ENCODE measurements around the gene ATP6V1A. TPM values are rescaled to one million over a fixed set of nuclear protein-coding genes. Genes with fewer than 3 reads are reported as not detected.
A peak's percentile ranks its signal among the peaks of the same experiment; 100 is the strongest.

The ATP6V1A gene
- total and polyA plus RNA-seq, 2 donors (not counting 1 experiment from before 2014, with no cell fraction given), result 7.6 to 44.3 TPM

GRCh38 chr3:113844622-113845222 lies 97.9 kb downstream of the ATP6V1A start:
- H3K36me3 ChIP-seq (replicated peaks in 1 of 2; ENCODE audit: control extremely low read depth in 1 of 2, control insufficient read depth in 1 of 2, extremely low read depth in 1 of 2, insufficient read depth in 2 of 2, low read length in 1 of 2), result no peaks in the 10 kb centered on the region
- no peaks in the 10 kb centered on the region for H3K79me2 ChIP-seq (ENCODE audit: control insufficient read depth, insufficient read depth, low read length)
- H3K4me1 ChIP-seq (ENCODE audit: control insufficient read depth in 2 of 2, insufficient read depth in 2 of 2, low read length in 2 of 2), result peaks cover 0 to under 1% of the 10 kb centered on the region in 2 donors
- no peaks in the 10 kb centered on the region for H4K20me1 ChIP-seq (ENCODE audit: control insufficient read depth, insufficient read depth, low read length, poor library complexity, severe bottlenecking)
- WGBS (ENCODE audit: insufficient coverage), result no CpG with 5 or more reads among the region's 4 CpGs
- H3K4me3 ChIP-seq (ENCODE audit: control extremely low read depth in 1 of 5, extremely low read depth in 1 of 5, insufficient read depth in 1 of 5, low read depth in 2 of 5, low read length in 4 of 5), result no peak overlapping the region
- Mint-ChIP-seq H3K27ac (no peak overlapping the region), H3K4me3 (no peak overlapping the region), H3K27me3 (no peaks in the 10 kb centered on the region), H3K9me3 (ENCODE audit: insufficient read depth) (no peaks in the 10 kb centered on the region), H3K4me1 (peaks cover 12% of the 10 kb centered on the region)
- TF ChIP-seq EZH2 (IDR thresholded peaks at IDR 0.05; ENCODE audit: borderline replicate concordance, insufficient read depth, low read depth, low read length, poor library complexity, severe bottlenecking) (no peak), CTCF (IDR thresholded peaks at IDR 0.05) (peak; percentile 75)
- no peak overlapping the region for H2AFZ ChIP-seq (ENCODE audit: insufficient read depth, low read depth, low read length, poor library complexity, severe bottlenecking)
- ATAC-seq (ENCODE audit: low read depth) (peak; percentile 36), DNase-seq (peak; percentile 53)
- CTCF ChIA-PET, result interaction anchor here (0.6 to 3.8 kb wide), 32 partner anchors 10 to 350 kb away, joined by 3 to 40 read pairs (median 4); partner anchors contain the start of genes ATP6V1A, CCDC191 and QTRT2
- intact Hi-C loops (cut with micrococcal nuclease), result loop anchor here (1.0 kb wide), 2 partner anchors 69 to 199 kb away; no protein-coding TSS in a partner anchor
- H3K4me2 ChIP-seq (replicated peaks; ENCODE audit: low read depth, low read length, poor library complexity, severe bottlenecking), result no peak overlapping the region
- no peaks in the 10 kb centered on the region for H3K27me3 ChIP-seq (replicated peaks in 1 of 4; ENCODE audit: control extremely low read depth in 1 of 4, control insufficient read depth in 3 of 4, insufficient read depth in 4 of 4, low read length in 3 of 4)
- POLR2A ChIA-PET, result no interaction called here
- H3K9ac ChIP-seq (ENCODE audit: low read length), result no peak overlapping the region
- no peak overlapping the region for H3K27ac ChIP-seq (ENCODE audit: low read length in 2 of 2)
- H3K9me3 ChIP-seq (ENCODE audit: control extremely low read depth in 1 of 3, control insufficient read depth in 2 of 3, insufficient read depth in 1 of 3, low read length in 2 of 3), result no peaks in the 10 kb centered on the region

GRCh38 chr3:113847247-113847646 lies 100.4 kb downstream of the ATP6V1A start:
- no peaks in the 10 kb centered on the region for H3K4me1 ChIP-seq (ENCODE audit: control insufficient read depth in 2 of 2, insufficient read depth in 2 of 2, low read length in 2 of 2)
- CTCF ChIA-PET, result interaction anchor here (0.6 to 3.8 kb wide), 3 partner anchors 9 to 350 kb away, joined by 3 to 22 read pairs (median 3); partner anchors contain the start of gene GRAMD1C
- H3K27me3 ChIP-seq (replicated peaks in 1 of 4; ENCODE audit: control extremely low read depth in 1 of 4, control insufficient read depth in 3 of 4, insufficient read depth in 4 of 4, low read length in 3 of 4), result no peaks in the 10 kb centered on the region
- no peaks in the 10 kb centered on the region for H3K27me3 Mint-ChIP-seq
- POLR2A ChIA-PET, result no interaction called here
- no peak overlapping the region for H3K9ac ChIP-seq (ENCODE audit: low read length)
- no peak overlapping the region for H3K27ac ChIP-seq (ENCODE audit: low read length in 2 of 2)
- H3K9me3 ChIP-seq (ENCODE audit: control extremely low read depth in 1 of 3, control insufficient read depth in 2 of 3, insufficient read depth in 1 of 3, low read length in 2 of 3), result no peaks in the 10 kb centered on the region
- H4K20me1 ChIP-seq (ENCODE audit: control insufficient read depth, insufficient read depth, low read length, poor library complexity, severe bottlenecking), result no peaks in the 10 kb centered on the region
- H3K36me3 ChIP-seq (replicated peaks in 1 of 2; ENCODE audit: control extremely low read depth in 1 of 2, control insufficient read depth in 1 of 2, extremely low read depth in 1 of 2, insufficient read depth in 2 of 2, low read length in 1 of 2), result no peaks in the 10 kb centered on the region
- no peaks in the 10 kb centered on the region for H3K9me3 Mint-ChIP-seq (ENCODE audit: insufficient read depth)
- no peak overlapping the region for H3K4me3 Mint-ChIP-seq
- TF ChIP-seq CTCF (IDR thresholded peaks at IDR 0.05), result no peak
- peaks cover 3% of the 10 kb centered on the region for H3K4me1 Mint-ChIP-seq
- H3K4me3 ChIP-seq (ENCODE audit: control extremely low read depth in 1 of 5, extremely low read depth in 1 of 5, insufficient read depth in 1 of 5, low read depth in 2 of 5, low read length in 4 of 5), result no peak overlapping the region
- no peak overlapping the region for H3K4me2 ChIP-seq (replicated peaks; ENCODE audit: low read depth, low read length, poor library complexity, severe bottlenecking)
- DNase-seq (no peak), ATAC-seq (ENCODE audit: low read depth) (no peak)
- intact Hi-C loops (cut with micrococcal nuclease), result no loop called here
- H3K27ac Mint-ChIP-seq, result no peak overlapping the region
- H2AFZ ChIP-seq (ENCODE audit: insufficient read depth, low read depth, low read length, poor library complexity, severe bottlenecking), result no peak overlapping the region
- H3K79me2 ChIP-seq (ENCODE audit: control insufficient read depth, insufficient read depth, low read length), result no peaks in the 10 kb centered on the region
